Suppressor macrophage treated with lipopolysaccharide for 1 hour (primary cell): ENCODE measurements around the gene CANT1.
"Not testable (repeated sequence)": the region's sequence is repeated elsewhere in the genome, so short reads cannot be mapped to it uniquely, and the experiment has no call there.

Experiments used
- DNase-seq, 3 donors: peaks; one replicate each; pipeline ENCODE4 v3.0.0-alpha.2; 2020 to 2022

CANT1 gene

DNA sequence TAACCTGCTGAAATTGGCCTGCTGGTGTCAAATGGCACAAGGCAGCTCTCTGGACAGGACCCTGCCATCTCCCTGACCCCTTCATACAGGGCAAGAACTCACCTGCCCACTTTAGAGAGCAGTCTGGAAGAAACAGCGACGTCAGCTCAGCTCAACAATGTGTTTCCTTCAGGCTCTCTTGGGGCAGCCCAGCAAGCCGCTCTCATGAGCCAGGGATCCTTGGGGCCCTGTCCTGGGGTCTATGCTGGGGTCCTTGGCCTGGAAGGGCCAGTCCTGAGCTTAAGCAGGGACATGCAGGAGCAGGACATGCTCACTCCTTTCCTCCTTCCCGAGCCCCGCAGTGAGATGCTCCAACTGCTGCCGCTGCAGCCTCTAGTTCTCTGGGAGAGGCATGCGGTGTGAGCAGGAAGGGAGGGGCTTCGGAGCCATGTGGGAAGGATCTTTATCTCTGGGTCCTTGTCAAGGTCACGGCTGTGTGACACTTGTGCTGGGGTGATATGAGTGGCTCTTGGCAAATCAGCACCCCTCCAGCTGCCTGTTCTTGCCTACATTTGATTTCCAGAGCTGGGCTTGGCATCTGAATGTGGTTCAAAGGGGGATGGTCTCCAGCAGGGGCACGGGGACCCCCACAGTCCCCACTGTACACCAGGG is 17.8 kb upstream of the CANT1 start:
- no peak for DNase-seq

DNA sequence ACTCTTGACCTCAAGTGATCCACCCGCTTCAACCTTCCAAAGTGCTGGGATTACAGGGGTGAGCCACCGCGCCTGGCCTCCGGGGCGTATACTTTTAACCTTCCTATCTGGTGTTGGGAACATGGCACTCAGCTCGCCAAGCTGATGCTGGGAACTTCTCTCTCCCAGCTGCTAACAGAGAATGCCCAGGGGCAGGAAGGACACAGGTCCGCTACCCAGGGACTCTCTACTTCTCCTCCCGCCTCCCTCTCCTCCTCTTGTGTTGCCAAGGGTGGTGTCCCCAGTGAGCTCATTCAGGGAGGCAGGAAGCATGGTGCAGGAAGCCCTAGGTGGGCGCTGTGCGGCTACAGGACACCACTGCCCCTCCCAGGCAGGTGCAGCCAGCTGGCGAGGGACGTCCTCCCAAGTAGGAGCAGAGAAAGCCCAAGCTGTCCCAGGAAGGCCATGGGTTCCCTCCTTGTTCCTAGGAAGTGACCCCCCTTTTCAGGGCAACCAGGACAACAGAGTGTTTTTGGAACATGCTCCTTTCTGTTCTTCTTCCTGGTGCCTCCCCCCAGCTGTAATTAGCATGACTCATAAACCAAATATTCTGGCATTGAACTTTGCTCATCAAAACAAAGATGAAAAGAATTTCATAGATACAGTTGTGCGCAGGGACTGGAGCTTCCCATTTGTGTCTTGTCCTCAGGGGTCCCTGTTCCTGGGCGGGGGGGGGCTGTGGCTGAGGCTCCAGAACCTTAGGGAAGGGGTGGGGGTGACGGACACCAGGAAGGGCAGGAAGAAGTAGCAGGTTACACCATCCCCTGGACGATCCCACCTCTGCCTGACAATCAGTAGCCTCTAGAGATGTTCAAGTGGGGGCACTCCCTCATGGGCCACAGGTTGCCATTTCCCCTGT is 17.1 kb upstream of the CANT1 start:
- peak in 1 of 3 donors; percentile 37 for DNase-seq

DNA sequence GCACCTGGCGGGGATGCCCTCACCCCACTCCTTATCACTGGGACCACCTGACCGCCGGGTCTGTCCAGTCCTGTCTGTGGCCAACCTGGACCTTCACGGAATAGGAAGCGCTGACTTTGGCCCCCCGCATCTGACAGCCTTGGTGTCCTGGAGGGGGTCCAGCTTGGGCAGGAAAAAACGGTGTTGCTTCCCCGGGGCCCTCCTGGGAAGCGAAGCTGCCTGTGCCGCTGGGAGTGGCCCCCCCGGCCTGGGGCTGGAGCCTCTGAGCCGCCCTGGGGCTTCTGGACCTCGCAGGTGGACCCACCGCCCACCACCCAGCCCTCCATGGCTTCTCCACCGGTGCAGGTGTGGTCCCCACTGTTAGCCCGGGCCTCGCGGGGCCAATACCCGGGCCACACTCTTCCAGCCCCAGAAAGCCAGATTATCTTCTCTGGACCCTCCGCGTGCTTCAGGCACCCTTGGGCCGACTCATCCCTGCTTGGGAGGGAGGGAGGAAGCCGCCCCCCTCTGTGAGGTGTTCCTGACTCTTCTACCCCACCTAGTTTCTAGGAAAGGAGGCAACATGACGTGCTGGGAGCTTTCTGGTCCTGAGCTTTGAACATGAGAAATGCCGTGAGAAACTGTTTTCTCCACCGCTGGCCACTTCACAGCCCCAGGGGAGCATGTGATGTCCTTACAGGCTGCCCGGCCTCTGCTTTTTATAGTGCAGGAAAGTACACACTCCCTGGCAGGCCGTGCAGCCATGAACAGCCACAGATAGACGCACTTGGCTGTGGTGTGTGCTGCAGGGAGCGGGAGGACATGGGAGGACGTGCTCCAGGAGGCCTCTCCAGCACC is 15.6 kb upstream of the CANT1 start:
- DNase-seq: no peak

DNA sequence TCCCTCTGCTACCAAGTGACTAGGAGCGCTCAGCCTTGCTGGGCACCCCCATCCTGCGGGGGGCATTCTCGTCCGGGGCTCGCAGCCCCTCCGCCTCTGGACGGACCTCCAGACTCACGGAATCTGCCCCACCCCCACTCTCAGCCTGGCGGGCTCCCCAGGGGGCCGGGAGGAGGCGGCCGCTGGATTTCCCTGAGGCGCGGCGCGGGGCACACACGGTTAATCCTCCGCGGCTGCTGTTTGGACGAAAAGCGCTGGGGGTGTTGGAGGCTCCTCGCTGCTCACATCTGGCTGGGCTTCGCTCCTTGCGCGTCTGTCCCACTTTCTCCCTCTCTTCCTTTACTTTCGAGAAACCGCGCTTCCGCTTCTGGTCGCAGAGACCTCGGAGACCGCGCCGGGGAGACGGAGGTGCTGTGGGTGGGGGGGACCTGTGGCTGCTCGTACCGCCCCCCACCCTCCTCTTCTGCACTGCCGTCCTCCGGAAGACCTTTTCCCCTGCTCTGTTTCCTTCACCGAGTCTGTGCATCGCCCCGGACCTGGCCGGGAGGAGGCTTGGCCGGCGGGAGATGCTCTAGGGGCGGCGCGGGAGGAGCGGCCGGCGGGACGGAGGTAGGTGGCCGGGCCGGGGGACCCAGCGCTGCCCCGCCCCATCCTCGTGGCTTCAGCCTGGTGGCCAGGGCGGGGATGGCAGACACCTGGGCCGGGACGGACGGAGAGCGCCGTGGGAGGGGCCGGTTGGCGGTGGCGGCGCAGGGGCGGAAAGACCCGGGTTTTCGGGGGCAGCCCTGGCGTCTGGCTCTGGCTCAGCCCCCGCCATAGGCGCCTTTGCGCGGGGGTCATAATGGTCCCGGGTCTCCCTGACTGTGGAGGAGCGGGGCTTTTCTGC is 14.6 kb upstream of the CANT1 start, which contains the start of gene C1QTNF1:
C1QTNF1 (plus strand) TSS at position 284 of the 886 bp plus-strand sequence. CDS start 19,800 bp downstream, outside the sequence.
- DNase-seq: peak; percentile 34 to 54 (median 39)

DNA sequence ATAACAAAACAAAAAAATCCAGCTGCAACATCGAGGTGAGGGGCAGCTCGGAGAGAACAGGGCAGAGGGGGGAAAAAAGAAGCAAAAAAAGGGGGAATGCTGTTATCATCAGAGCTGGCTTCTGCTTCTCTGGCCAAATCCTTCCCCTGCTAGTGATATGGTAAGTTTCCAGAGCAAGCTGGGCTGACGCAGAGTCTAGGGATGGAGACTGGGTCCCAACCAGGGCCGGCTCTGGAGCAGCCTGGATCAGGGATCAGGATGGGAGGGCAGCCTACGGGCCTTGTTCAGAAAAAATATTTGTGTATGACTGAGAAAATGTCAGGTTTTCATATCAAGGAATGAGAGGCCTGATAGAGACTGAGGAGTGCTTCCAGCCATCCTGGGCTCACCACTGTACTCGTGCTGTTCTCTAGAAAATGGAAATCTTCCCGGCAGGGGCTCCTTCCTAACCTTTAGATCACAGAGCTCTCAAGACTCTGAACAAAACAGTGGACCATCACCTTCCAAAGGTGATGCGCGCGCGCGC is 13.7 kb upstream of the CANT1 start:
- DNase-seq: no peak

DNA sequence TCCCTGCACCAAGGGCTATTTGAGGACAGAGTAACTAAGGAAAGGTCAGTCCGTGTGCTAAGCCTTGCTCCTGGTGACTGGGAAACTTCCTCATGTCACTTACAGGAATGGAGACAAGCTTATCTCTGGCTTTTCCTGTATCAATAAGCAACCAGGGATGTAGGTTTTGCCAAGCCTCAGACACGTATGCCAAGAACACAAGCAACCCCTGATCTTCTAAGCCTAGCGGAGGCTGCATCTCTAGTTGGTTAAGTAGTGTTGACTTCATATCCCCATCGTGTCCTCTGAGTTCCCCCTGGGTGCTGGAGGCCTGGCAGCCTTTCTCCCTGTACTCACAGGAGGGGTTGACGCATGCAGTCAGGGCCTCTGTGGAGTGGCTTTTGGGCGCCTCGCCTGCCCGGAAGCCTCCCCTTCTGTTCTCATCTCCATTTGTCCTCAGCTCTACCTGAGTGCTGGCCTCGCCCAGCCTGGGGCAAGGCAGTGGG is 13.0 kb upstream of the CANT1 start:
- no peak for DNase-seq

DNA sequence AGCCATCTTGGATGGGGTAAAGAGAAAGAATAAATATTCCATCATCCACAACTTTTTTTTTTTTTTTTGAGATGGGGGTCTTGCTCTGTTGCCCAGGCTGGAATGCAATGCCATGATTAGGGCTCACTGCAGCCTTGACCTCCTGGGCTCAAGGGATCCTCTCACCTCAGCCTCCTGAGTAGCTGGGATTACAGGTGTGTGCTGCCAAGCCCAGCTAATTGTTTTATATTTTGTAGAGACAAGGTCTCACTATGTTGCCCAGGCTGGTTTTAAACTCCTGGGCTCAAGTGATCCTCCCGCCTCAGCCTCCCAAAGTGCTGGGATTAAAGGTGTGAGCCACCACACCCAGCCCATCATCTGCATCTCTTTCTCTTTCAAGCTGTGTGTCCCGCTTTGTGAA is 12.4 kb upstream of the CANT1 start:
- not testable (repeated sequence) for DNase-seq

DNA sequence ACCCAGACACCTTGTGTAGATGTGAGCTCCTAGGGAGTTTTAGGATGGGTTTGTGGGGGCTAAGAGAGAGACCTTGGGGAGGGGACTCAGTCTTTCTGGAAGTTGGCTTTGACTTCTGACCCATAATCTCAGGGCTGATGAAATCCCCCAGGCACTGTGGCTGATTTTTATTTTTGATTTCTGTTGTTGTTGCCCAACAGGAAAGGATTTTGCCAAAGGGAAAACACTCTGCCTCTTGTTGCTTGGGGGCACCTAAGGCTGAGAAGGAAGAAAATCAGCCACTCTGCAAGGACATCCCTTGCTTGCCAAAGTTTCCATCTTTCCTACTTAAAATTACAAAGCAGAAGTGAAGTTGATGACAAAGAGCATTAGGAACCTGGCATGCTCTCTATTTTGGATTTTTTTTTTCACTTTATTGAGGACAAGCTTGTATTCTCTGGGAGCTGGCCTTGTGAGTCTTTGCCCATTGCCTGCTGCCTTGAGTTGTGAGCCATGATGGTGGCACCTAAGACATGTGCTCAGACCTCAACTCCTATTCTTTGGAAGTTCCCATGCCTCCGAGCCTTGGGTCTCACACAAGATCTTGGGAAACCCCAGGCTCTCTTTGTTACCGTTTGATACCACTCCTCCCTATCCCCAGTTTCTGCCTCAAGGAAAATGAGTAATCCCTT is 11.2 kb upstream of the CANT1 start:
- DNase-seq: peak; percentile 40 to 47 (median 43)

DNA sequence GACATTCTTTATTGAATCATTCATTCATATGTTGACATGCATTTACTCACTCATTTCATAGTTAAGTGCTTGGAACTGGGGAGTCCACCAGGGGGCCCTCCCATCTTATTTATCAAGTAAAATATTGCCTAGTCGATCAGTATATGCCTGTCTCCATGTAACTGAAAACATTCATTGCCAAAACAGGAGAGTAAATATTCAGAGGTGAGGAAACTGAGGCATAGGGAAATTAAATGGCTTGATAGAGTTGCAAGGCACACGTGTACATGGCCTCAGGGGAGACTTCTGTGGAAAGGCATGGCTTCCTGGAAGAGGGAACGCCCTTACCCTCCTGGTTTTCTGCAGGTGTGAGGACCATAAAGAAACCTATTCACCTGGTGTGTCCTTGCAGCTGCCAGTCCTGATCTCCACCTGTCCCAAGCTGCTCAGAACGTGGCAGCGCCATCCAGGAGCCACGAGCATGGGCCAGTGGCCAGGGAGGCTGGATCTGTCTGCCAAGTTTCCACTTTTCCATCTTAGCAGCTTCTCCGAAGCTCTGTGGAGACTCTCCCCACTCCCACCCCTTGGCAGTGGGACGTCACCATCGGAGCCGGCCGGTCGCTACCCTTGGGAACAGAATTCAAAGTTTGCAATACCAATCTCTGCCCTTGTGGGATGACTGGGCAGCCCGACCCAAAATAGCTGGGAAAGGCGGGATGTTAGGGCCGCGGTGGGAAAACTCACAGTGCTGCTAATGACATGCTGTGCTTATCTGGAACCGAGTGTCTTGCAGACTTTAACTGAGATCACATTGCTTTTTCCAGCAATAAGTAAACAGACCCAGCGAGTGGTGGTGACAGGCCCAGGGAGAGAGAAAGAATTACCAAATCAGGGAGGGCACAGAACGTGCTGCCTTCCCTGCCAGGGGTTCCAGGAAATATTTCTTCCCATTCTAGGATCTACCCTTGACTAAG is 10.3 kb upstream of the CANT1 start:
- peak; percentile 85 to 91 (median 87) for DNase-seq

DNA sequence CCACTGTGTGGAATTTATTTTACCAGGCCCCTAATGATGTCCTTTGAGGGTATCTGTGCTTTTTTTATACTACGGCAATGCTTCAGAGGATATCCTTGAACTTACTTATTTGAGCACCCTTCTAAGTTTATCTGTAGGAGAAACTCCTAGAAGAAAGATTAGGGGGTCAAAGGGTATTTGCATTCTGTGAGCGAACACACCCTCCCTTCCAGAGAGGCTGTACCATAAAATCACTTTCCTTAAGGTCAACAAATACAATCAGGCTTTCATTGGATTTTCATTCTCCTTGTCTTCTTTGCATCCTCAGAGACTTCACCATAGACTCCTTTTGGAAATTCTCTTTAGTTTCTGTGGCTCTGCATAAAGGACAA is 9.7 kb upstream of the CANT1 start:
- DNase-seq: no peak

DNA sequence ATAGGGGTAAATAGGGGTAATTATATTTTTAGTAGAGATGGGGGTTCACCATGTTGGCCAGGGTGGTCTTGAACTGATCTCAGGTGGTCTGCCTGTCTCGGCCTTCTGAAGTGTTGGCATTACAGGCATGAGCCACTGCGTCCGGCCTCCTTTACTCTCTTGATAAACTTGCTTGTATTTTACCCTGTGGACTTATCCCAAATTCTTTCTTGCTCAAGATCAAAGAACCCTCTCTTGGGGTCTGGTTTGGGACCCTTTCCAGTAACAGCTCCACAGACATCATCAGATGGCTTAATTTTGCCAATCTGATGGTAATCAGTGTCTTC is 8.8 kb upstream of the CANT1 start:
- no peak for DNase-seq

DNA sequence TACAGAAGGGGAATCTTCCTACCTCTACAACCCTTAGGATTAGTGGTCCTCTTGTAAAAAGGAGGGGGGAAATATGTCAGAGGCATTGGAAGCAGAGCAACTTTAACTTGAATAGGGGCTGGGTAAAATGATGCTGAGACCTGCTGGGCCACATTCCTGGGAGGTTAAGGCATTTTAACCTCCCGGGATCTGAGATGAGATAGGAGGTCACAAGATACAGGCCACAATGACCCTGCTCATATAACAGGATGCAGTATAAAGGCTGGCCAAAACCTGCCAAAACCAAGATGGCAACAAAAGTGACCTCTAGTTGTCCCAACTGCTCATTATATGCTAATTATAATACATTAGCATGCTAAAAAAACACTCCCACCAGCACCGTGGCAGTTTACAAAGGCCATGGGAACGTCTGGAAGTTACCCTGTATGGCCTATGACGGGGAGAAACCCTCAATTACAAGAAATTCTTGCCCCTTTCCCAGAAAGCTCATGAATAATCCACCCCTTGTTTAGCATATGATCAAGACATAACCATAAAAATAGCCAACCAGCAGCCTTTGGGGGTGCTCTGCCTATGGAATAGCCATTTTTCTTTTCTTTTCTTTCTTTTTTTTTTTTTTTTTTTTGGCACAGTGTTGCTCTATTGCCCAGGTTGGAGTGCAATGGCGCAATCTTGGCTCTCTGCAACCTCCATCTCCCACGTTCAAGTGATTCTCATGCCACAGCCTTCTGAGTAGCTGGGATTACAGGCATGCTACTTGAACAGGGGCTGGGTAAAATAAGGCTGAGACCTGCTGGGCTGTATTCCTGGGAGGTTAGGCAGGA is 8.2 kb upstream of the CANT1 start:
- DNase-seq: no peak

DNA sequence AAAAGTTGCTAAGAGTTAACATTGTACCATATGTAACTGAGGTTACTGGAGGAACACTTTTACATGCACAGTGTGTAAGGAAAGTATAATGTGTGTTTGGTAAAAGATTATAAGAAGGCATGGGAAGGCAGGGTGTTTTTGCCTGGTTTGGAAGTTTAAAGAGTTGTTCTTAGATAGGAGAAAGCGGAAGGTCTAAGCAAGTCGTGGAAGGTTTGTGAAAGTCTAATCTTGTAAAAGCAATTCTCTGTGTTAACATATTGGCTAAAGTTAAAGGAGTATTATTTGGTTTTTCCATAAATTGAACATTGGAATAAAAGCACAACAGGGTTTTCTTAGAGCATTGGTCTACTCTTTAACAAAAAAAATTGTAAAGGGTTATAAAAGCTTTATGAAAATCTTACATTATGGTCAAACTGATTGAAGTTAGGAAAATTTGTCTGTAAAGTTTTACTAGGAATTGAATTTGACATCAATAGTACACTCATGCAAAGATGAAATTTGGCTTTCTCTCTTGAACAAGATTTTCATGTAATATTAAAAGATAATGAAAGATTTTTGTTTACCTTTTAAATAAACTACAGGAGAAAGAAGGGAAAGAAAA is 4.7 kb upstream of the CANT1 start:
- no peak for DNase-seq

DNA sequence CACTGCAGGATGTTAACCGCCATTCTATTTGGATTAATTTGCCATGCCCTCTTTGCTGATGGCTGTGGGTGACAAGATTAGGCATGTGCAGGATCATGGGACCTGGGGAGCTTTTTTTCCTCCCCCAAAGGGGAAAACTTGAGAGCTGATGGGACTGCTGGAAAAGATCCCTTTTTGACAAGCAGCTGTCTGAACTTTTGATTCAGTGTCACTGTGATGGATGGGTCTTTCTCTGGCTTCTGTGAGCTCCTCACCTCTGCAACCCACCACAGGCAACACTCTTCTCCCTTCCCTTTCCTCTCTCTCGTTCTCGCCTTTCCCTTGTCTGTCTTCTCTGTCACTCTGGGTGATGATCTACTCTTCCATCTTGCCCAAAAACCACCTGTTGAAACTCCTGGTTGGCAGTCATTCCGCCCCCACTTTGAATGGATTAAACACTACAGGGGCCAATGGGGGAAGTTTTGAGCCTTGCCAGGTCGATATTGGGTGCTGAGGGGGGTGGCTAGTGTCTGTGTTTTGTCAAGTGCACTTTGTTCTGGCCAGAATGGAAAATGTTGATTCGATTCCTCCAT is 3.1 kb upstream of the CANT1 start:
- DNase-seq: no peak

DNA sequence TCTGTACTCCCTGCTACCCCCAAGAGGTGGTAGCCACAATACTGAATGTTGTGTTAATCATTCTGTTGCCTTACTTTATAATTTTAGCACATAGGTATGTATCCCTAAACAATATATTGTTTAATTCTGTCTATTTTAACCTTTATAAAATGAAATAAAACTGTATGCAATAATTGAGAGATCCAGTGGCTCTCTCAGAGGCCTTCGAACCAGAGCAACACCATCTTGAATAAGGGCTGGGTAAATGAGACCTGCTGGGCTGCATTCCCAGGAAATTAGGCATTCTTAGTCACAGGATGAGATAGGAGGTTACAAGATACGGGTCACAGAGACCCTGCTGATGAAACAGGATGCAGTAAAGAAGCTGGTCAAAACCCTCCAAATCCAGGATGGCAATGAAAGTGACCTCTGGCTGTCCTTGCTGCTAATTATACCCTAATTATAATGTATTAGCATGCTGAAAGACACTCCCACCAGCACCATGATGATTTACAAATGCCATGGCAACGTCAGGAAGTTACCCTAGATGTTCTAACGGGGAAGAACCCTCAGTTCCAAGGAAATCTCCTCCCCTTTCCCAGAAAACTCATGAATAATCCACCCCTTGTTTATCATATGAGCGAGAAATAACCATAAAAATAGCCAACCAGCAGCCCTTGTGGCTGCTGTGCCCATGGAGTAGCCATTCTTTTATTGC is 2.0 kb upstream of the CANT1 start:
- no peak for DNase-seq

DNA sequence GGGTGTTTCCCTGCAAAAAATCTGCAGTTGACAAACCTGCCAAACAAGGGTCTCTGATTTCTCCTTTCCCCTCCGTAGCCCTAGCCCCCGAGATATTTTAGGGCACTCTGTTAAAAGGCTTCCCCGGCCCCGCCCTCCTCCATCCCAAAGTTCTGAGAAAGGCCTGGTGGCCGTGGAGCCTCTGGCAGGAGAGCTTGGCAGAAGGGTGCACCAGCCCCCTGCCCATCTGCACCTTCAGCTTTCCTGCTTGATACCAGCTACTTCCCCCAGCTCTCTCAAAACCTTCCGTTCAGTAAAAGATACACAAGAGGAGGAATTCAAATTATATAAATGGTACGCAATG is 711 bp upstream of the CANT1 start:
- no peak for DNase-seq

DNA sequence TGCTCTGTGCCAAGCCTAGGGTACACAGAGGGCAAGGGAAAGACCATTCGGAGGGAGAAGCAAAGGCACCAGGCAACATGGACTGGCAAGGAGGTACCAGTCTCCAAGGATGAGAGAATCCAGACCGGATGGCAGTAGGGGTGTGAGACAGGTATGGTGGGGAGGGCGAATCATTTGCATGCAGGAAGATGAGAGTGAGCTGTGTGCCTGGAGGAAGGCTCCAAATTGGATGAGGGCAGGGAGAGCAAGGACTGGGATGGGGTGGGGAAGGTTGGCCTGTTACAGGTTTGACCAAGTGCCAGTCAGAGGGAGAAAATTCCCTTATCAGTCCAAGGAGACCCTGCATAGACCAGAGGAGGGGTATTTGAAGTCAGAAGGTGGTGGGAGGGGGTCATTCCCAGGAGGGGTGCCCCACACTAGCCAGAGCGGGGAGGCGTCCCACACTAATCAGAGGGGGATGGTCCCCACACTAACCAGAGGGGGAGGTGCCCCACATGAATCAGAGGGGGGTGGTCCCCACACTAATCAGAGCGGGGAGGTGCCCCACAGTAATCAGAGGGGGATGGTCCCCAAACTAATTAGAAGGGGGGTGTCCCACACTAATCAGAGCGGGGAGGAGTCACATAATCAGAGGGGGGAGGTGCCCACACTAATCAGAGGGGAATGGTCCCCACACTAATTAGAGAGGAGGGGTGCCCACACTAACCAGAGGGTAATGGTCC is 737 bp downstream of the CANT1 start:
- DNase-seq: no peak
